GM19240 (cell line): ENCODE data around the gene DOCK1.
"Not testable (repeated sequence)": the region's sequence is repeated elsewhere in the genome, so short reads cannot be mapped to it uniquely, and the experiment has no call there.

Experiments
- DNase-seq: peaks from one replicate; pipeline ENCODE4 v3.0.0; 2011; ENCODE audit warnings: low spot score; ENCODE audit not compliant: insufficient read length

DOCK1 gene

DNA sequence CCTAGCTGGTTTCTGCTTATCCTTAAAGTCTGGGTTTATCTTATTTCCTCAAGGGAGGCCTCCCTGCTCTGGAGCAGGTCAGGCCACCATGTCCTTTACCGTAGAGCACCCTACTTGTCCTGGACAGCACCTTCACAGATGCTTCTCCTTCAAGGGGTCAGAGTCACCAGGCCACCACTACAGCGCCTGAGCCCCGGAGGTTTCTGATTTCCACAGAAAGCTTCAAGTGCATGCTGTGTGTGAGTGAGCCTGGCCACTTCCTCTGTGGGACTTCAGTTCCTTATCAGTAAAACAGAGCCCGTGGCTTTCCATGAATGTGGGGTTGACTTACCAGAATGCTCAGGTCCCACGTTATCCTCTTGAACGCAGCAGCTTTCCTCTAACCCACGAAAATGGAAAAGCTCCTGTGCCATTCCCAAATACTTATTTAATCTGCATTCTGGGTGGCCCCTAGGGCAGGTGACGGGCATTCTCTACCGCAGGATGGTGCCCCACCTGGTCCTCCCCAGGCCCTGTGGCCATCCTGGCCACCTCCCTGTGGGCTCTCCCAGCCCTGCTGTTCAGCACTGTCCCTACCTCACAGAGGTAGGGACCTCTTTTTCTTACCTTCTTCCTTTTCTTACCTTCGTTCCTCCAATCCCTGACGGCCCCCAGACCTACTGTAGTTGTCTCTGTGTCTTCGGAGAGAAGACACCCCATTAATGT lies 1.4 kb upstream of the DOCK1 start:
- DNase-seq = no peak

DNA sequence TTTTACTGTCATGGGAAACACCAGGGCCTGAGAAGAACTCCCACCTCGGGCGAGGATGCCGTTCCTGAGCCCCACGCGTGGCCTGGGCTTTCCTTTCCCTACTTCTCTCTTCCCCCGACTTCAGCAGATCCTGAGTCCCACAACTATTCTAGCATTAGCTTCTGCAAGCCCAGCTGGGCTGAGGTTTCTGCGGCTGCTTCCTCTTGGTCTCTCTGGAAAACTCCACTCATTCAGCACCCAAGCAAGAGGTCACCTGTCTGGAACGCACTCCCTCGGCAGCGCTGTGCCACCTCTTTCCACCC lies 761 bp upstream of the DOCK1 start:
- DNase-seq = no peak

DNA sequence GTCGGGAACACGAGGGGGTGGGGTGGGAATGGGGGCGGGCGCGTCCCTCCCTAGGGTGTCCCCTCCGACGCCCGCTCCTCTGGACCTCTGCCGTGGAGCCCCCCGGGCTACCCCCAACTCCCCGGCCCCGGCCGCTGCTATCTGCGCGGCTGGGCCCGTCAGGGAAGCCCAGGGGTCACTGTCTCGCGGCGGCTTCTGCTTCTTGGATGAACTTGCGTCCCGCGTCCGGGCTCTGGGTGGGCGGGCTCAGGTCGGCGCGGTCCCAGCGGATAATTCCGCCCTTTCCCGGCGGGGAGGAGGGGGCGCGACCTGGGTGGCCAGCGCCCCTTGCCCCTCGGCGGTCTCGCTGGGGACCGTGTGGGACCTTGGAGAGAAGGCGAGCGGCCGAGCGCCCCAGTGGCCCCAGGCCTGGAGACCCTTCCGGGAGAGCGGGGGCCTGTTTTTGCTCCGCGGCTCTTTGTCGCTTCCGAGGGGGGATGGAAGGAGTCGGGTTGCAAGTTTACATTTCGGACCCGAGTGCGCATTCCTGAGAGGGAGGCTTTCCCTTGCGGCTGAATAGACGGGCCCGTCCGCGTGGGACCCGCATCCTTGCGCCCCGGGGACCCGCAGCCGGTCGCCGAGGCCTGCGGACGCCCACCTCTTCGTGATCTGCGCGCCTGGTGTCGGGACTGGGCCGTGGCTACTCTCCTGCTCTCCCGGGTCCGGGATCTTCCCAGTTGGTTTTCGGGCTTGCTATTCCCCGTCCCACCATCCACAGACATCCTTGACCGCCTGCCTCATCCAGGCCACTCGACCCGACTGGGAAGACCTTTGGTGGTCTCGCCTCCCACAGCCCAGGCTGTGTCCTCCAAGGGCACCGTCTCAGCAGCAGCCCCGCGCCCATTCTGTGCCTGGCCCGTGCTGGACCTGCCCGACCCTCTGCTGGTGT lies 812 bp downstream of the DOCK1 start:
- DNase-seq = no peak

DNA sequence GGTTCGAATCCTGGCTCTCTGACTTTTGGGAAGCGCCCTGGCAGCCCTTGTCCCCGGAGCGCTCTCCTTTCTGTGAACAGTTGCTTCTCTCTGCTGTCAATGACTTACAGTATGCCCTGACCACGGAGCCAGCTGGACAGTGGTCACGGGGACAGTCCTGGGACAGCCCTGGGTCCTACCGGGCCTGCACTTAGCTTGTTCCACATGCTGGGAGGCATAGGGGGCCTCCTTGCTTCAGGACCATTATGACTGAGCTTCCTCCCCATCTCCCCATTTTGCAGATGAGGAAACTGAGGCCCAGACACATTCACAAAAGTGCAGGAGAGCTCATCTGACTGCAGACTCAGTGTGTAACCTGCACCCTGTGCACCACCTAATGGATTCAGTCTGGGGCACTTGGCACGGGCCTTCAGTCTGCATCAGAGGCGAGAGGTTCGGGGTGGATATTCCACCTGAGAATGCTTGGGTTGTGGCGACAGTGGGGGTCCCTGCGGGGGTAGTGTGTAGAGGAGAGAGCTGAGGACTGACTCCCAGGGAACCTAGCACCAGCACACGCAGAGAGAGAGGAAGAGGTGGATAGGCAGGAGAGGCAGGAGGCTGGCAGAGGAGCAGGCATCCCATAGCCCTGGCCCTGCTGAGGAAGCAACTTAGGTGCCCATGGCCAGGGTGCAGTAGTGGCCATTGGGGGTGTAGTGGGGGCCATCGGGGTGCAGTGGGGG lies 1.6 kb downstream of the DOCK1 start:
- no peak for DNase-seq

DNA sequence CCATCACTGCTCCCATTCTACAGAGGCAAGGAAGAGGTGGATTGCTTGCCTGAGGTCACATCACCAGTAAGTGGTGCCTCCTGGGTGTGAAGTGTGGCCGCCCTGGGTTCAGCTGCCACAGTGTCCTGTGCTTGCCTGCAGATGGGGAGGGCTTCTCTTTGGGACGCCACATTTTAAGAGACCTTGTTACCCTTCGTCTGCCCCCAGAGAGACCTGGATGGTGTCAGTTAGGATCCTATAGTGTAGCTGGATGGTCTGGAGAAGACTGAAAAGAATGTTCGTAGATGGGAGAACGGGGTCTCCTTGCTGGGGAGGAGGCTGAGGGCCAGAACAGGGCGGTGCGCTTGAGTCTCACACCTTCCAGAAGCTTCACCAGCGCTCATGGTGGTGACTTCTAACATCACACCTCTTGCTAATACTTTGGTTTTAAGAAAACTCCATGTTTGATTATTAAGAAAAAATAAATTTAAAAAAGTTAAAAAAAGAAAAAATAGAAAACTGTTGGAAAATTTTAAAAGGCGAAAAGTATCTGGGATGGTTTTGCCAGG lies 2.3 kb downstream of the DOCK1 start:
- no peak for DNase-seq

DNA sequence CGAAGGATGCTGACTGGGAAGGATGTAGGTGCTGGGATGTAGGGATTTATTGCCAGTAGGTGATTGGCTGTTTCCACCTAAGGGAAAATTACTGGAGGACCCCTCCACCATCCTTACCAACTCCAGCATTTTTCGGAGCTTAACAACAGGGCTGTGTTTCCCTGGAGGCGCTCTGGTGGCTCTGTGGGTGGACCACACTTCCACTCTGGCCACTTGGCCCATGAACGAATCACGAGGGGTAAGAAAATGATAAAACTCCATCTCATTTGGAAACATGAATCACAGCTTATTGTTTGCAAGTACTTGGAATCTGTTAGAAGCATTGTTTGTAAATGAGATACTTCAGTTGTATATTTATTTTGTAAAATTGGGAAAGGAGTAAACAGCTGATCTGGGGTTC lies 3.0 kb downstream of the DOCK1 start:
- DNase-seq = no peak

DNA sequence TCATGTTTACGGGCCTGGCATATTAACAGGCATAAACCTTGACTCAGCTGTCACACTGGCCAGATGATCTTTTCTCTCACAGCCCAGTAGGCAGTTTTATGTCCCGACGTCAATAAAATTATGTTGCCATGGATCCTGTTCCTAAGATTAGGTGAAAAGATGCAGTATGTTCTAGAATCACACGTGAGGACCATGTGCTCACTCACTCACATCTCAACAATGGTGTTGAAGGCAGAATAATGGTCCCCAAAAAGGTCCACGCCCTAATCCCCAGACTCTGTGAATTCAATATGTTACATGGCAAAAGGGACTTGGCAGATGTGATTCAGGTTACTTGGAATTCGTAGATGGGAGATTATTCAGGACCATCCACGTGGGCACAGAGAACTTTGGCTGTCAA lies 3.5 kb downstream of the DOCK1 start:
- DNase-seq = no peak

DNA sequence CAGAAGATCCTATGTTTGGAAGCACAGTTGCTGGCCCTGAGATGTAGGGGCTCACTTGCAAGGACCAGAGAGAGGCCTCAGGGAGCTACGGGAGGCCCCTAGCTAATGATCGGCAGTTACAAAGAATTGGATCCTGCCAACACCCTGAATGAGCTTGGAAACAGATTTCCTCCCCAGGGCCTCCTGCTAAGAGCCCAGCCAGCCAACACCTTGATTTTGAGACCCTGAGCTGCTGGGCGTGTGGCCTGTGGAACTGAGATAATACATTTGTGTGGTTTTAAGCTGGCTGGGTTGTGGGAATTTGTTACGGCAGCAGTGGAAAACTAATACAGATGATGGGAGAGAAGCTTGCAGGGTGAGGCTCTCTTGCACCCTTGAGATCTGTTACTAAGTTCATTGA lies 3.9 kb downstream of the DOCK1 start:
- DNase-seq = no peak

DNA sequence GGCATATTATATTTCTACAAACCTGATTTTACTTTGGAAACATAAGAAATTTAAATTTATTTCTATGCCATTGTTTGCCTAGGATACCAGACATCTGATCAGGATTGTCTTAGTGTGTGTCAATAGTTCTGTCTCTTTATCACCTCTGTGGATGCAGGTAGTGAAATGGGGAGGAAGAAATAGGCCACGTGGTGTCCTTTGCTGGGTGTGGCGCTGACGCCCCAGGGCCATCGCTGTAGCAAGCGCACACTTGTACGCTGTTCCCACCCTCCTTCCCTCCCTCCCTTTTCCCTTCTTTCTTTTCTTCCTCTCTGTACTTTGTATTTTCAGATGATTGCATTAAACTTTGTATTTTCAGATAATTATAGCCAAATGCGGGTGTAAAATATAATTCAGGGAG lies 5.0 kb downstream of the DOCK1 start:
- DNase-seq = no peak

DNA sequence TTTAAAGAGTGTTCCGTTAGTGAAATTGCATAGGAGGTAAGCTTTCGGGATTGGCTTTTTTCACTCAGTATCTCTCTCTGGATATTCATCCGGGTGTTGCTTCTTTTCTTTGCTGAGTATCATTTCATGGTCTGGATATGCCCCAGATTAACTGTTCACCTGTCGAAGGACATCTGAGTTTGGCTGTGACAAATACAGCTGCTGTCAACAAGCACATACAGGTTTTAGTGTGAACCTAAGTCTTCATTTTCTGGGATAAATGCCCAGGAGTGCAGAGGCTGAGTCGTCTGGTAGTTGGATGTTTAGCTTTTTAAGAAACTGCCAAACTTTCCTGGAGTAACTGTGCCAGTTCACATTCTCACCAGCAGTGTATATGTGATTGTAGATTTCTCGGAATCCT lies 5.6 kb downstream of the DOCK1 start:
- no peak for DNase-seq

DNA sequence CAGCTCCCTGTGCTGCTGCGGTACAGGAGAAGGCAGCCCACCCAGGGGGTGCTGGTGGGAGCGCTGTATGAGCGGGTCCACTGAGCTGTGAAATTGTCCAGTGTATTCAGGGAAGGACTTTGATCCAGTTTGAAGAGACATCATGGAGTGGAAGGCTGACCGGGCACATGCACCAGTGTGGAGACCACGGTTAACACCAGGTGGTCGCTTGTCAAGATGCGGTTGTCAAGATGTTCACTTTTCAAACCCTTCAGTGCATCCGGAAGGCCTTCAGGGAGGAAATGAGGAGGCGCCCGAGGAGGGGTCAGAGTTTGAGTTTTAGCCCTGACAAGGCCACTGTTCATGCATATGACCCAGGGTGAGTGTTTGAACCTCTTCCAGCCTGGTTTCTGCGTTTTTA lies 6.1 kb downstream of the DOCK1 start:
- no peak for DNase-seq

DNA sequence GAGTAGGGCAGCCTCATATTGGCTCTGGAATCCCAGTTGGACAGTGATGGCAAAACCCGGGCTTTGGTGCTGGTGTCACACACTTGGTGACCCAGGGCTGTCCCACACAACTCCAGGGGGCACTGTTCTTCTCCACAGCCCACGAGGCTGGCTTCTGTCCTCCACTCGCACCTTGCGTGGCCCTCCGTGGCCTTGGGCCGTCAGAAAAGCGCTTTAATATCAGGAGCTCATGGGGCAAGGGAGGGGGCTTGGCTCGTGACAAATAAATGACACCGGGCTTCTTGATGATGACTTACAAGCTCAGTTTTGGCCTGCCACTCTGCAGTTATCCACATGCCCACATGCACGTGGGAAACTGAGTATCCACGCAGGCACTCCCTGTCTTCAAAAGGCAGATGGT lies 8.1 kb downstream of the DOCK1 start:
- no peak for DNase-seq

DNA sequence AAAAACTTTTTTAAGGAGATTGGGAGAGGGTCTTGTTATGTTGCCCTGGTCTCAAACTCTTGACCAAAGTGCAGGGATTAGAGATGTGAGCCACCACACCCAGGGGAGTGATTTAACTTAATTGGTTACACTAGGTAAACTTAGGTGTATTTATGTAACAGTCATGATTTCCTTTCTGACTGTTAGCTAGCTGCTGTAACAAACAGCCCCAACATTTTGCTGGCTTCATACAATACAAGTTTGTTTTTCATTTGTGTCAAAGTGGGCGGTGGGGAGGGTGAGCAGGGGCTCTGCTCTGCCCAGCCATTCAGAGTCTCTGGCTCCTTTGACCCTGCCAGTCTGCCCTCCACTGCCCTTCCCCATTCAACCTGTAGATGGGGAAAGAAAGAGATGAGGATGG lies 9.3 kb downstream of the DOCK1 start:
- DNase-seq = no peak

DNA sequence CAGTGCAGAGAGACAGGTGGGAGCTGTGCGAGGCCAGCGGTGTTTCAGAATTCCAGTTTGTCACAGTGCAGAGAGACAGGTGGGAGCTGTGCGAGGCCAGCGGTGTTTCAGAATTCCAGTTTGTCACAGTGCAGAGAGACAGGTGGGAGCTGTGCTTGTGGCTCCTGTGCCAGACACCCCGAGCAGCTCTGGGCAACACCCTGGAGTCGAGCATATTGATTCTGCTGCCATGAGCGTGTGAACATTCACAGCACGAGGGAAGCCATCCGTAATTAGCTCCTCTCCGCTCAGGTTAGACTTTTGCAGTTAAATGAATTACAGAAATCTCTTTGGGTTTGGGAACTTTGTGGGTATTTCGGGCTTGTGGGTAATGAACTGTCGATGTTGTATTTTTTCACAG lies 11.7 kb downstream of the DOCK1 start:
- not testable (repeated sequence) for DNase-seq

DNA sequence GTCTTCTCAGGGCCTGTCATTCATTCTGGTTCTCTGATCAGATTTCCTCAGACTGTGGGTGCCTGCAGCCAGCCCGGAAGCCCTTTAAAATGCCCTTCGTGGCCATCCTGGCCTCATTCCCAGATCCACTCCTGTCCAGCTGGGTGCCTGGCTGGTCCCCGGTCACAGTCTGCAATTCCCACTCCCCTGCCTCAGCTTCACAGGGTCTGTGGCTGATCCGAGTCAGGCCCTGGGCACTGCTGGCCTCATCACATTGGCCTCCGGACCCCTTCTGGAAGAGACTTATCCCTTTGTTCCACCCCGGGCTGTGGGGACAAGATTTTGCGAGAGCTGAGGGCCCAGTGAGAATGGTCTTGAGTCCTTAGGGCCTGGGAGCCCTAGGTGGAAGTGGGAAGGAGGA lies 12.1 kb downstream of the DOCK1 start:
- no peak for DNase-seq

DNA sequence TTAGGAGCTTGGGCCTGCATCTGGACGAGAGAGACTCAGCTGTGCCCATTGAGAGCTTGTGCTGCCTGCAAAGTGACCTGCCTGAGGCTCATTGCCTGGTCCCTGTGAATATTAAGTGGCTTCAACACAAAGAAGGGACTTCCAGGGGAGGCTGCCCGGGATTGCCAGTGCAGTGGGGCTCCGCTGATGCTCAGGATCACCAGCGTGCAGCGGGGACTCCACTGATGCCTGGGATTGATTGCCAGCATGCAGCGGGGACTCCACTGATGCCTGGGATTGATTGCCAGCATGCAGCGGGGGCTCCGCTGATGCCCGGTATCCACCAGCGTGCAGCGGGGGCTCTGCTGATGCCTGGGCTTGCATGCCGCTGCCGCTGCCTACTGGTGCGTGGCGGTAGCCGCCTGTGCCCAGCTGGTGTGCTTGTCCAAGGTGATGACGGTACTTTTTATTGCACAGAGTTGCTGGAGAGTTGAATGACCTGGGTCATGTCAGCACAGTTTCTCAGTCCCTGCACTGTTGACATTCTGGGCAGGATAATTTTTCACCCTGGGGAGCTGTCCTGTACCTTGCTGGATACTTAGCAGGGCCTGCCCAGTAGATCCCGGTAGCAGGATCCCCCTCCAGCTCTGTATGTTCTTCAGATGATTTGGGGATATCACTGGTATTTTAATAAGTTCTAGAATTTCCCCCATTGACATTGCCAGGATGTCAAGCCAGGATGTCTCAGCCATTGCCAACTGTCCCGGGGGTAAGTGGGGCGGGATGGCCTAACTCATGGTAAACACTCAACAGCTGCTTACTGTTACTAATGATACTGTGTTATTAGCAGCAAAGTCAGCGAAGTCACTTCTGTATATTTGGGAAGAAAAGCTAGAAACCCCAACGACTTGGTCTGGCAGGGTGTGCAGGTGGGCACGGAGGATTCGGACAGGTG lies 13.0 kb downstream of the DOCK1 start:
- DNase-seq = no peak

DNA sequence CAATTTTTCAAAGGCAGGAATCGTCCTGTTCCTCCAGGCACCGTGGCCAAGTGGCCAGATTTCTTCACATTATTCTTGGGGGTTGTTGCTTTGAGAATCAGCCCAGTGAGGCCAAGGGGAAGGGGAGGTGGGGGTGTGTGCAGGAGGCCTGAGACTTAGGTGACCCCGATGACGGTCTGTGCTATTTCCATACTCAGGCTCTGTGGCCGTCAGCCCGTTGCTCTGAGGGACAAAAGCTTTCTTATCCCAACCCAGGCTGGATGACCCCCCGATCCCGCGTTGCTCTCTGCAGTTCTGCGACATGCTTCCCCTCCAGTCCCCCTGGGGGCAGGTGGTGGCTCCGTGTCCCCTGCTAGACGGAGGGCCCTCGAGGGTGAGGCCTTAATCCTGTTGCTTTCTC lies 14.2 kb downstream of the DOCK1 start:
- no peak for DNase-seq

DNA sequence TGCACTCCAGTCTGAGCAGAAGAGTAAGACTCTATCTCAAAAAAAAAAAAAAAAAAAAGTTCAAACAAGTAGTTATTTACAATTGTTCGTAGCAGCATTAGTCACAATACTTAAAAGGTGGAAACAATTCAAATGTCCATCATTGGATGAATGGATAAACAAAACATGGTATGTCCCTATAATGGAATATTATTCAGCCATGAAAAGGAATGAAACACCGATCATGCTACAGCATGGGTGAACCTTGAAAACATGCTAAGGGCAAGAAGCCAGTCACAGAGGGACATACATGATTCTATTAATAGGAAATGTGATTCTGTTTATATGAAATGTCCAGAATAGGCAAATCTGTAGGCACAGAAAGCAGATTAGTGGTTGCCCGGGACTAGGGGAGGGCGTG lies 15.9 kb downstream of the DOCK1 start:
- DNase-seq = no peak

DNA sequence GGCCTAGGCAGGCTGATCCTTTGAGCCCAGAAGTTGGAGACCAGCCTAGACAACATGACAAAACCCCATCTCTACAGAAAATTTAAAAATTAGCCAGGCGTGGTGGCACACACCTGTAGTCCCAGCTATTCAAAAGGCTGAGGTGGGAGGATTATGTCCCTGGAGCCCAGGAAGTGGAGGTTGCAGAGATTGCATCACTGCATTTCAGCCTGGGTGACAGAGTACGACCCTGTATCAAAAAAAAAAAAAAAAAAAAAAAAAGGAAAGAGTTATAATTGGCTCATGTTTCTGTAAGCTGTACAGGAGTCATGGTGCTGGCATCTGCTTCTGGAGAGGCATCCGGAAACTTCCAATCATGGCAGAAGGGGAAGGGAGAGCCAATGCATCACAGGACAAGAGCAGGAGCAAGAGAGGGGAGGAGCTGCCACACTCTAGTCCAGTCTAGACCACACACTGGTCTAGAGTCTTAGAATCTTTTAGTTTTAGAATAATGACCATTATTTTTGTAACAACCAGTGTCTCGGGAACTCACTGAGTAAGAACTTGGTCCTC lies 16.8 kb downstream of the DOCK1 start:
- DNase-seq = no peak

DNA sequence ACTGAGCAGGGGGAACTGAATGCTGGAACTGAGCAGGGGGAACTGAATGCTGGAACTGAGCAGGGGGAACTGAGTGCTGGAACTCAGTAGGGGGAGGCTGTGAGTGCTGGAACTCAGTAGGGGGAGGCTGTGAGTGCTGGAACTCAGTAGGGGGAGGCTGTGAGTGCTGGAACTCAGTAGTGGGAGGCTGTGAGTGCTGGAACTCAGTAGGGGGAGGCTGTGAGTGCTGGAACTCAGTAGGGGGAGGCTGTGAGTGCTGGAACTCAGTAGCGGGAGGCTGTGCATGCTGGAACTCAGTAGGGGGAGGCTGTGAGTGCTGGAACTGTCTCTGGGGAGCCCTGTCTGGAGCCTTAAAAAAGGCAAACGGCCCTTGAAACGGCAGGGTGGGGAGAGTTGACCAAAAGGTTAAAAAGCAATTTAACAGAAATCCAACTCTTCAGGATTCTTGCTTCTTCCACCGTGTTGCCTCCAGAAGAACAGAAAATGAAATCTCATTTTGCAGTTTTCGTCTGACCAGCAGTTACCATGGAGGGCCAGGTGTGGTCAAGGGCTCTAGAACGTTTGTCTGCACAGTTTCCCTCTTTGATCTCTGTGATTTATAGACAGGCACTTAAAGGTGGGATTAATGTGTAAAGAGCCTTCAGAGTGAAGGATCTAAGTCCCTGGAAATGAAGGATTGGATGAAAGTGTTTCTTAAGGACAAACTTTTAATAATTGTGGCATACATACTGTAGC lies 19.1 kb downstream of the DOCK1 start:
- no peak for DNase-seq
